Measurements from ENCODE around the gene VPS33B. TPM values are rescaled to one million over a fixed set of nuclear protein-coding genes. Genes with fewer than 3 reads are reported as not detected.
A peak's percentile ranks its signal among the peaks of the same experiment; 100 is the strongest.

VPS33B gene
- total RNA-seq, 4 donors from 2014 or later = 4.7 to 12.4 (median 8.0) TPM

- TF ChIP-seq, protein P1, sequence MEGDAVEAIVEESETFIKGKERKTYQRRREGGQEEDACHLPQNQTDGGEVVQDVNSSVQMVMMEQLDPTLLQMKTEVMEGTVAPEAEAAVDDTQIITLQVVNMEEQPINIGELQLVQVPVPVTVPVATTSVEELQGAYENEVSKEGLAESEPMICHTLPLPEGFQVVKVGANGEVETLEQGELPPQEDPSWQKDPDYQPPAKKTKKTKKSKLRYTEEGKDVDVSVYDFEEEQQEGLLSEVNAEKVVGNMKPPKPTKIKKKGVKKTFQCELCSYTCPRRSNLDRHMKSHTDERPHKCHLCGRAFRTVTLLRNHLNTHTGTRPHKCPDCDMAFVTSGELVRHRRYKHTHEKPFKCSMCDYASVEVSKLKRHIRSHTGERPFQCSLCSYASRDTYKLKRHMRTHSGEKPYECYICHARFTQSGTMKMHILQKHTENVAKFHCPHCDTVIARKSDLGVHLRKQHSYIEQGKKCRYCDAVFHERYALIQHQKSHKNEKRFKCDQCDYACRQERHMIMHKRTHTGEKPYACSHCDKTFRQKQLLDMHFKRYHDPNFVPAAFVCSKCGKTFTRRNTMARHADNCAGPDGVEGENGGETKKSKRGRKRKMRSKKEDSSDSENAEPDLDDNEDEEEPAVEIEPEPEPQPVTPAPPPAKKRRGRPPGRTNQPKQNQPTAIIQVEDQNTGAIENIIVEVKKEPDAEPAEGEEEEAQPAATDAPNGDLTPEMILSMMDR (IDR thresholded peaks at IDR 0.05) = no peak
- no peak for ATAC-seq (ENCODE audit: low FRiP score)
- DNase-seq (ENCODE audit: low spot score) = no peak
Measured at GRCh38 chr15:91032919-91033803, 10.8 kb upstream of the VPS33B start.

DNA sequence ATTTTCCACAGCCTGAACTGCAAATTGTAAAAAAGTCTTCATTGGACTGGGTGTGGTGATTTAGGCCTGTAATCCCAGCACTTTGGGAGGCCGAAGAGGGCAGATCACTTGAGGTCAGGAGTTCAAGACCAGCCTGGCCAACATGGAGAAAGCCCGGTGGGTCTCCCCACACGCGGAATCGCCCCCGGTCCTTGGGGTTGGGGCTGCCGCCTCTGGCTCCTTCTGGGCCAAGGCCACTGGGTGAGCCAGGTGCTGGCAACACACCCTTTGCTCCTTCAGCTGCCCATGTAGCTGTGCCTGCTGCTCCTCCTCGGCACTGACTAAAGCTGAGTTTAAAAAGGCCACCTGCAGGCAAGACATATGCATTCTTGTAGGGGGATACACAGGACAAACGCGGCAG lies 9.4 kb upstream of the VPS33B start:
- ATAC-seq (ENCODE audit: low FRiP score) (no peak), DNase-seq (ENCODE audit: low spot score) (no peak)
- TF ChIP-seq, protein P1 (IDR thresholded peaks at IDR 0.05) = no peak

- DNase-seq (ENCODE audit: low spot score) (no peak), ATAC-seq (ENCODE audit: low FRiP score) (no peak)
- TF ChIP-seq, protein P1 (IDR thresholded peaks at IDR 0.05) = no peak
Measured at GRCh38 chr15:91027677-91028076, 5.3 kb upstream of the VPS33B start.

DNA sequence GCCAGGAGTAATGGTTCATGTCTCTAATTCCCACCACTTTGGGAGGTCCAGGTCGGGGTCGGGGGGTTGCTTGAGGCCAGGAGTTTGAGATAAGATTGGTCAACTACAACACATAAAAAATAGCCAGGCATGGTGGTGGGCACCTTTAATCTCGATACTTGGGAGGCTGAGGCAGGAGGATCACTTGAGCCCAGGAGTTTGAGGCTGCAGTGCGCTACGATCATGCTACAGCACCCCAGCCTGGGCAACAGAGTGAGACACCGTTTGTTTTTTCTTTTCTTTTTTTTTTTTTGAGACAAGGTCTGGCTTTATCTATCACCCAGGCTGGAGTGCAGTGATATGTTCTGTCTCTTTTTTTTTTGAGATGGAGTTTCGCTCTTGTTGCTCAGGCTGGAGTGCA lies 1.3 kb upstream of the VPS33B start:
- TF ChIP-seq, protein P1 (IDR thresholded peaks at IDR 0.05) = no peak
- no peak for ATAC-seq (ENCODE audit: low FRiP score)
- no peak for DNase-seq (ENCODE audit: low spot score)

DNA sequence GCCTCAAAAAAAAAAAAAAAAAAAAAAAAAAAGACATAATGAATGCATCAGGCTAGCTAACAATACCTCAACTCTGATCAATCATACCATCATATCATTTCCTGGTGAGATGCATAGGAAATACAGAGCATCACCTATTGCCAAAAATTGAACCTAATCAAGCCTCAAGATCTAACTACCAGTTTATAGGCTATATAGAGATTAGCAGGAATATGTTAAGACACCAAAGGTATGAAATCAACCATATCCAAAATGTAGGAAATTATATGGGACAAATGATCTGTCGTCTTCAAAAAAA lies 387 bp upstream of the VPS33B start:
- TF ChIP-seq, protein P1 (IDR thresholded peaks at IDR 0.05) = no peak
- DNase-seq (ENCODE audit: low spot score) (no peak), ATAC-seq (ENCODE audit: low FRiP score) (no peak)

DNA sequence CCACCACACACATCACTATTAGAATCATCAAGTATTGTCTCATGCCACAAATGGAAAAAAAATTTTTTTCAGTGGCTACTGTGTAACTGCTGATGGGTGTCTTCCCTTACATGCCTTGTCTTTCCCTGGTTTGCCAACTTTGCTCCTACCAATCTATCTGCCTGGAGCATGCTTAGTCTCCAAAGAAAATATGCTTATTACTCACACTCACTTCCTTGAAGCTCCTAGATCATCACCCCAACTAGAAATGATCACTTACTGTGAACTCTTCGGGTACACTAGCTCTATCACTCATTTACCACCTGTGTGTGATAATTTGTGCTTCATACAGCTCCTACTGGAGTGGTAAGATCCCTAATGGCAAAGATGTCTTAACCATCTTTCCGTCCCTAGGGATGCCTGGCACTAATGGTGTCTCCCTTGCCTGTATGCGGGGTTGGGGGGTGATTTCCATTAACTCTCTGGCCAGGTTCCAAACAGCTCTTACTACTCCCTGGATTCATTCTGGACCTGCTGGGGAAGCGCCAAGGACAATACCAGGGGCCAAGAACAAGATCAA lies 799 bp downstream of the VPS33B start:
- TF ChIP-seq, protein P1 (IDR thresholded peaks at IDR 0.05) = no peak
- DNase-seq (ENCODE audit: low spot score) = no peak
- peak; percentile 31 for ATAC-seq (ENCODE audit: low FRiP score)

DNA sequence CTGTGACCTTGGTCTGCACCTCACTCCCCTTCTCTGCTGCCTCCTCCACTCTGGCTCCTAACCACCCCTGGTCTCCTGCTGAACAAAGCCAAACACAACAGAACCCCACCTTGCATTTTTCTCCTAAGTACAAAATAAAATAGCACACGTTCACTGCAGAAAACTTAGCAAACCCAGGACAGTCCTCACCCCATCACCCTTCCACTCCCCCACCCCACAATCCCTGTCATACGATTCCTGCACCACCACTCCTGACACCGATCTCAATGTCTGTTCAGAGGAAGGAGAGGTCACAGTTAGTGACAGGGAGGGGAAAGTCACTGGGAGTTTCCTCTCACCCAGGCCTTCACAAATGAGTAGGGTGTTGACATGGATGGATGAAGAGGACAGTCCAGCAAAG lies 4.2 kb downstream of the VPS33B start:
- TF ChIP-seq, protein P1 (IDR thresholded peaks at IDR 0.05) = no peak

More for the DNA sequence above, 4.2 kb downstream of the VPS33B start:
- ATAC-seq (ENCODE audit: low FRiP score) (no peak), DNase-seq (ENCODE audit: low spot score) (no peak)
